ACHN (cell line): ENCODE data around the gene FAM184A.
"Not testable (repeated sequence)": the region's sequence is repeated elsewhere in the genome, so short reads cannot be mapped to it uniquely, and the experiment has no call there.

ENCODE experiments used
- DNase-seq: peaks from one replicate; pipeline ENCODE4 v3.0.0-alpha.2; 2015
- in situ Hi-C: cut with HindIII; loops from 2 replicates; pipeline ENCODE4 v1.10.0; 2017; ENCODE audit warnings: low sequenced_read_pairs, low pct_ligation_motif_present, low pct_unique_long_range_greater_than_20kb

Gene FAM184A

GRCh38 chr6:119030759-119031158, 47.7 kb downstream of the FAM184A start:
- no peak for DNase-seq
- in situ Hi-C loops = no loop called here

- DNase-seq = no peak
- in situ Hi-C loops = no loop called here
These were observed 50.4 kb downstream of the FAM184A start for GRCh38 chr6:119028091-119028490.

GRCh38 chr6:119027465-119027864, 51.0 kb downstream of the FAM184A start:
- DNase-seq = no peak
- in situ Hi-C loops = no loop called here

GRCh38 chr6:119026822-119027221, 51.6 kb downstream of the FAM184A start:
- in situ Hi-C loops = no loop called here
- DNase-seq = no peak

GRCh38 chr6:119025793-119026192, 52.7 kb downstream of the FAM184A start:
- DNase-seq = no peak
- in situ Hi-C loops = no loop called here

GRCh38 chr6:119024111-119024510, 54.4 kb downstream of the FAM184A start:
- in situ Hi-C loops = no loop called here
- DNase-seq = no peak

GRCh38 chr6:119022796-119023195, 55.7 kb downstream of the FAM184A start:
- in situ Hi-C loops = no loop called here
- no peak for DNase-seq

- no peak for DNase-seq
- in situ Hi-C loops = no loop called here
These were observed 57.6 kb downstream of the FAM184A start for GRCh38 chr6:119020597-119021561.

- DNase-seq, in situ Hi-C loops: not testable (repeated sequence)
These were observed 63.3 kb downstream of the FAM184A start for GRCh38 chr6:119015165-119015564.

GRCh38 chr6:119012521-119012920, 65.9 kb downstream of the FAM184A start:
- DNase-seq = no peak
- in situ Hi-C loops = no loop called here

- DNase-seq, in situ Hi-C loops: not testable (repeated sequence)
These were observed 69.2 kb downstream of the FAM184A start for GRCh38 chr6:119009266-119009665.

- in situ Hi-C loops = no loop called here
- DNase-seq = no peak
These were observed 71.5 kb downstream of the FAM184A start for GRCh38 chr6:119006974-119007373.

- in situ Hi-C loops = no loop called here
- no peak for DNase-seq
These were observed 76.4 kb downstream of the FAM184A start for GRCh38 chr6:119002069-119002468.

GRCh38 chr6:118999494-119000040, 78.9 kb downstream of the FAM184A start:
- DNase-seq = no peak
- in situ Hi-C loops = no loop called here

- not testable (repeated sequence) for DNase-seq
These were observed 81.0 kb downstream of the FAM184A start for GRCh38 chr6:118997426-118997825.

GRCh38 chr6:118996289-118996820, 82.1 kb downstream of the FAM184A start:
- DNase-seq = no peak
- in situ Hi-C loops = no loop called here

More at GRCh38 chr6:118997426-118997825, 81.0 kb downstream of the FAM184A start:
- in situ Hi-C loops = not testable (repeated sequence)

- DNase-seq = no peak
- in situ Hi-C loops = no loop called here
These were observed 84.6 kb downstream of the FAM184A start for GRCh38 chr6:118993803-118994251.

GRCh38 chr6:118993358-118993757, 85.1 kb downstream of the FAM184A start:
- DNase-seq = no peak
- in situ Hi-C loops = no loop called here

GRCh38 chr6:118992186-118992795, 86.2 kb downstream of the FAM184A start:
- DNase-seq = no peak
- in situ Hi-C loops = no loop called here
